ENCODE data around the gene KRTAP4-3. TPM values are rescaled to one million over a fixed set of nuclear protein-coding genes. Genes with fewer than 3 reads are reported as not detected.

KRTAP4-3 gene
- total RNA-seq, 1 experiment from 2014 or later: not detected

DNA sequence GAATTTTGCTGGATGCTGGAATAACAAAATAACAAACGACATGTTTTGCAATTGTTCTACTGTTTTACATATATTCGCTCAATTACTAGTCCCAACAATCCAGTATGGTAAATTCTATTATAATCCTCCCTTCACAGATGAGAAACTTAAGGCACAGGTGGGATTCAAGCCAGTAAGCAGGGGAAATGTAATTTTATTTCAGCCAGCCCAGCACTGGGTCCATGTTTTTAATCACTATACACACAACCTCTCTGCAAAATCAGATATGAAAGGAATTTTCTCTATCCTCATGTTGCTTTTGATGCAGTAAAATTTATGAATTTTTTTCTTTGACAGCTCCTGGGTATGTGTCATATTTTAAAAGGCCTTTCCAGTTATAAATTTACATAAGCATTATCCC lies 22.8 kb downstream of the KRTAP4-3 start:
- Histone ChIP-seq H3K23me2 (ENCODE audit: insufficient read length, low read depth, low read length, poor library complexity, severe bottlenecking) (no peaks in the 10 kb centered on the region), H3K18ac (ENCODE audit: insufficient read length, low read depth, low read length) (no peak overlapping the region), H4K8ac (replicated peaks; ENCODE audit: insufficient read length, low read depth, low read length) (no peak overlapping the region), H3K4me1 (ENCODE audit: insufficient read depth, low read length) (no peaks in the 10 kb centered on the region), H2BK12ac (ENCODE audit: insufficient read length, low read depth, low read length) (no peak overlapping the region), H2AK5ac (ENCODE audit: insufficient read length, low read length) (no peak overlapping the region), H2BK20ac (ENCODE audit: low read depth, low read length, poor library complexity, severe bottlenecking) (no peak overlapping the region), H3K27ac (ENCODE audit: insufficient read length, low read depth, low read length) (no peak overlapping the region), H3K14ac (ENCODE audit: insufficient read depth, low read length) (no peak overlapping the region), H2BK15ac (ENCODE audit: low read depth, low read length) (no peak overlapping the region), H3K4ac (ENCODE audit: low read depth, low read length) (no peak overlapping the region), H3K79me2 (ENCODE audit: insufficient read depth, low read length) (no peaks in the 10 kb centered on the region), H2BK5ac (ENCODE audit: insufficient read length, low read length) (no peak overlapping the region), H3K27me3 (ENCODE audit: insufficient read depth, low read length) (no peaks in the 10 kb centered on the region), H3K9me3 (ENCODE audit: control insufficient read depth, low read depth, low read length) (peaks cover 5% of the 10 kb centered on the region), H3K9ac (ENCODE audit: extremely low read depth, insufficient read length, low read length) (no peak overlapping the region), H3K56ac (ENCODE audit: insufficient read length, low read depth, low read length) (no peak overlapping the region), H3T11ph (ENCODE audit: low read length) (no peak overlapping the region), H3K4me2 (ENCODE audit: insufficient read depth, insufficient read length, low read length) (no peak overlapping the region), H4K20me1 (ENCODE audit: control insufficient read depth, insufficient read depth, insufficient read length) (no peaks in the 10 kb centered on the region), H2AFZ (ENCODE audit: low read length) (no peak overlapping the region), H4K5ac (ENCODE audit: insufficient read length, low read depth, low read length) (no peak overlapping the region), H3K23ac (ENCODE audit: insufficient read length, low read depth, low read length) (no peak overlapping the region), H4K91ac (ENCODE audit: insufficient read length, low read depth, low read length) (no peak overlapping the region), H3K79me1 (ENCODE audit: insufficient read depth, low read depth, low read length, poor library complexity, severe bottlenecking) (no peaks in the 10 kb centered on the region), H2BK120ac (ENCODE audit: low read depth, low read length, poor library complexity, severe bottlenecking) (no peak overlapping the region)
- TF ChIP-seq, protein P1, sequence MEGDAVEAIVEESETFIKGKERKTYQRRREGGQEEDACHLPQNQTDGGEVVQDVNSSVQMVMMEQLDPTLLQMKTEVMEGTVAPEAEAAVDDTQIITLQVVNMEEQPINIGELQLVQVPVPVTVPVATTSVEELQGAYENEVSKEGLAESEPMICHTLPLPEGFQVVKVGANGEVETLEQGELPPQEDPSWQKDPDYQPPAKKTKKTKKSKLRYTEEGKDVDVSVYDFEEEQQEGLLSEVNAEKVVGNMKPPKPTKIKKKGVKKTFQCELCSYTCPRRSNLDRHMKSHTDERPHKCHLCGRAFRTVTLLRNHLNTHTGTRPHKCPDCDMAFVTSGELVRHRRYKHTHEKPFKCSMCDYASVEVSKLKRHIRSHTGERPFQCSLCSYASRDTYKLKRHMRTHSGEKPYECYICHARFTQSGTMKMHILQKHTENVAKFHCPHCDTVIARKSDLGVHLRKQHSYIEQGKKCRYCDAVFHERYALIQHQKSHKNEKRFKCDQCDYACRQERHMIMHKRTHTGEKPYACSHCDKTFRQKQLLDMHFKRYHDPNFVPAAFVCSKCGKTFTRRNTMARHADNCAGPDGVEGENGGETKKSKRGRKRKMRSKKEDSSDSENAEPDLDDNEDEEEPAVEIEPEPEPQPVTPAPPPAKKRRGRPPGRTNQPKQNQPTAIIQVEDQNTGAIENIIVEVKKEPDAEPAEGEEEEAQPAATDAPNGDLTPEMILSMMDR (conservative IDR thresholded peaks at IDR 0.05): no peak
- Mint-ChIP-seq H3K27ac (no peak overlapping the region), H3K4me3 (no peak overlapping the region), H3K9me3 (peaks cover 22 to 28% of the 10 kb centered on the region in 2 experiments), H3K4me1 (peaks cover 2 to 13% of the 10 kb centered on the region in 2 experiments), H3K27me3 (ENCODE audit: low read depth) (no peaks in the 10 kb centered on the region), H3K36me3 (ENCODE audit: insufficient read depth in 1 of 3, low read depth in 3 of 3) (peaks cover 11 to 34% (median 19%) of the 10 kb centered on the region in 3 experiments)
- no CpG with 5 or more reads among the region's 2 CpGs for WGBS (ENCODE audit: extremely low coverage, insufficient read length, low lambda C conversion rate)
- DNase-seq: no peak
